ENCODE data around the gene THAP12. TPM values are rescaled to one million over a fixed set of nuclear protein-coding genes. Genes with fewer than 3 reads are reported as not detected.

The THAP12 gene
- polyA plus RNA-seq, 1 donor (not counting 4 experiments of a cell fraction or from before 2014, with no cell fraction given) = 49.8 TPM

DNA sequence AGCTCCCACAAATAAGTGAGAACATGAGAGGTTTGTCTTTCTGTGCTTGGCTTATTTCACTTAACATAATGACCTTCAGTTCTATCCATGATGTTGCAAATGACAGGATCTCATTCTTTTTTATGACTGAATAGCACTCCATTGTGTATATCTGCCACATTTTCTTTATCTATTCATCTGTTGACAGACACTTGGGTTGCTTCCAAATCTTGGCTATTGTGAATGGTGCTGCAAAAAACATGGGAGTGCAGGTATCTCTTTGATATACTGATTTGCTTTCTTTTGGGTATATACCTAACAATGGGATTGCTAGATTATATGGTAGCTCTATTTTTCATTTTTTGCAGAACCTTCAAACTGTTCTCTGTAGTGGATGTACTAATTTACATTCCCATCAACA lies 13.5 kb upstream of the THAP12 start:
- DNase-seq (ENCODE audit: low read depth, low spot score) = no peak
- no peaks in the 10 kb centered on the region for H4K20me1 ChIP-seq (ENCODE audit: control insufficient read depth, extremely low read depth, insufficient read depth, low read length)
- H3K79me2 ChIP-seq (ENCODE audit: control insufficient read depth, insufficient read depth, low read length) = no peaks in the 10 kb centered on the region
- no peaks in the 10 kb centered on the region for H3K9me1 ChIP-seq (ENCODE audit: control insufficient read depth, extremely low read depth, insufficient read depth, low read length)
- H2AFZ ChIP-seq (ENCODE audit: control insufficient read depth, low read length) = no peak overlapping the region
- no peak for FAIRE-seq
- H3K27ac ChIP-seq (ENCODE audit: control insufficient read depth, insufficient read depth, low read length) = no peak overlapping the region
- H3K4me3 ChIP-seq (ENCODE audit: control insufficient read depth in 2 of 3, extremely low read depth in 1 of 3, insufficient read depth in 2 of 3, low read depth in 1 of 3, low read length in 3 of 3) = no peak overlapping the region
- dilution Hi-C loops (cut with MboI; ENCODE audit: extremely low pct_ligation_motif_present, low sequenced_read_pairs) = no loop called here
- no peaks in the 10 kb centered on the region for H3K36me3 ChIP-seq (ENCODE audit: control insufficient read depth in 2 of 2, extremely low read depth in 1 of 2, insufficient read depth in 2 of 2, low read length in 2 of 2)
- H3K9ac ChIP-seq (ENCODE audit: control insufficient read depth, extremely low read depth, insufficient read depth, low read length) = no peak overlapping the region
- H3K4me1 ChIP-seq (ENCODE audit: control insufficient read depth, extremely low read depth, insufficient read depth, low read length) = no peaks in the 10 kb centered on the region
- H3K4me2 ChIP-seq (ENCODE audit: control insufficient read depth, extremely low read depth, insufficient read depth, low read depth, low read length) = no peak overlapping the region
- no peaks in the 10 kb centered on the region for H3K27me3 ChIP-seq (ENCODE audit: control insufficient read depth, extremely low read depth, insufficient read depth, low read length)
- no peaks in the 10 kb centered on the region for H3K9me3 ChIP-seq (ENCODE audit: control insufficient read depth, low read depth, low read length)
- TF ChIP-seq, protein P1, sequence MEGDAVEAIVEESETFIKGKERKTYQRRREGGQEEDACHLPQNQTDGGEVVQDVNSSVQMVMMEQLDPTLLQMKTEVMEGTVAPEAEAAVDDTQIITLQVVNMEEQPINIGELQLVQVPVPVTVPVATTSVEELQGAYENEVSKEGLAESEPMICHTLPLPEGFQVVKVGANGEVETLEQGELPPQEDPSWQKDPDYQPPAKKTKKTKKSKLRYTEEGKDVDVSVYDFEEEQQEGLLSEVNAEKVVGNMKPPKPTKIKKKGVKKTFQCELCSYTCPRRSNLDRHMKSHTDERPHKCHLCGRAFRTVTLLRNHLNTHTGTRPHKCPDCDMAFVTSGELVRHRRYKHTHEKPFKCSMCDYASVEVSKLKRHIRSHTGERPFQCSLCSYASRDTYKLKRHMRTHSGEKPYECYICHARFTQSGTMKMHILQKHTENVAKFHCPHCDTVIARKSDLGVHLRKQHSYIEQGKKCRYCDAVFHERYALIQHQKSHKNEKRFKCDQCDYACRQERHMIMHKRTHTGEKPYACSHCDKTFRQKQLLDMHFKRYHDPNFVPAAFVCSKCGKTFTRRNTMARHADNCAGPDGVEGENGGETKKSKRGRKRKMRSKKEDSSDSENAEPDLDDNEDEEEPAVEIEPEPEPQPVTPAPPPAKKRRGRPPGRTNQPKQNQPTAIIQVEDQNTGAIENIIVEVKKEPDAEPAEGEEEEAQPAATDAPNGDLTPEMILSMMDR (optimal IDR thresholded peaks at IDR 0.05 in 1 of 3, IDR thresholded peaks at IDR 0.05 in 1 of 3, conservative IDR thresholded peaks at IDR 0.05 in 1 of 3; ENCODE audit: extremely low read depth in 1 of 3, insufficient read depth in 2 of 3, low read length in 3 of 3) = no peak
- TF ChIP-seq EZH2 (IDR thresholded peaks at IDR 0.05; ENCODE audit: low read length) = no peak

DNA sequence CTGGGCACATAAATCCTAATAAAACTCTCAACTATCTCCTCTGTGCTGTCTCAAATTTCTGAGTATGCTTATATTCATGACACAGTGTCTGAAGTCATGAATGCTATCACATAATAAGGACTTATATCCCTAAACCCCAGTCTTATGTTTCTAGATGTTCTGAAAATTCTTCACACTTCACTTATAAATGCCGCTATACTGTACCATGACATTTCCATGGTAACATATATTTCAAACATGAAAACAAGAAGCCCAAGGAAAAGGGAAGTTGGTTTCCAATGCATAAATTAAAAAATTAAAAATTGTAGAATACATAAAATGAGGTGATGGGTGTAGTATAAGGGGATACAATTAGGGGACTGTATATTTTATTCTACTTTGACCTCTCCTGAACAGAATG lies 11.9 kb upstream of the THAP12 start:
- Histone ChIP-seq H3K27ac (ENCODE audit: control insufficient read depth, insufficient read depth, low read length) (no peak overlapping the region), H3K4me3 (ENCODE audit: control insufficient read depth in 2 of 3, extremely low read depth in 1 of 3, insufficient read depth in 2 of 3, low read depth in 1 of 3, low read length in 3 of 3) (no peak overlapping the region), H3K36me3 (ENCODE audit: control insufficient read depth in 2 of 2, extremely low read depth in 1 of 2, insufficient read depth in 2 of 2, low read length in 2 of 2) (no peaks in the 10 kb centered on the region), H2AFZ (ENCODE audit: control insufficient read depth, low read length) (no peak overlapping the region), H3K9me3 (ENCODE audit: control insufficient read depth, low read depth, low read length) (no peaks in the 10 kb centered on the region), H3K27me3 (ENCODE audit: control insufficient read depth, extremely low read depth, insufficient read depth, low read length) (no peaks in the 10 kb centered on the region), H3K9ac (ENCODE audit: control insufficient read depth, extremely low read depth, insufficient read depth, low read length) (no peak overlapping the region), H3K4me1 (ENCODE audit: control insufficient read depth, extremely low read depth, insufficient read depth, low read length) (no peaks in the 10 kb centered on the region), H3K4me2 (ENCODE audit: control insufficient read depth, extremely low read depth, insufficient read depth, low read depth, low read length) (no peak overlapping the region), H3K79me2 (ENCODE audit: control insufficient read depth, insufficient read depth, low read length) (no peaks in the 10 kb centered on the region), H4K20me1 (ENCODE audit: control insufficient read depth, extremely low read depth, insufficient read depth, low read length) (no peaks in the 10 kb centered on the region), H3K9me1 (ENCODE audit: control insufficient read depth, extremely low read depth, insufficient read depth, low read length) (no peaks in the 10 kb centered on the region)
- DNase-seq (ENCODE audit: low read depth, low spot score) (no peak), FAIRE-seq (no peak)
- TF ChIP-seq, protein P1 (optimal IDR thresholded peaks at IDR 0.05 in 1 of 3, IDR thresholded peaks at IDR 0.05 in 1 of 3, conservative IDR thresholded peaks at IDR 0.05 in 1 of 3; ENCODE audit: extremely low read depth in 1 of 3, insufficient read depth in 2 of 3, low read length in 3 of 3) = no peak
- no peak for TF ChIP-seq EZH2 (IDR thresholded peaks at IDR 0.05; ENCODE audit: low read length)
- dilution Hi-C loops (cut with MboI; ENCODE audit: extremely low pct_ligation_motif_present, low sequenced_read_pairs) = no loop called here

All from keratinocyte (primary cell).